IPS-NIHi7 (cell line): ENCODE data around the gene NUP155.
"Not testable (repeated sequence)": the region's sequence is repeated elsewhere in the genome, so short reads cannot be mapped to it uniquely, and the experiment has no call there.

Experiments
- DNase-seq: peaks from one replicate; pipeline ENCODE4 v3.0.0; 2012; ENCODE audit warnings: mixed read lengths; ENCODE audit errors: extremely low spot score

Gene NUP155

GRCh38 chr5:37283214-37283820 is 87.6 kb downstream of the NUP155 start:
- DNase-seq = no peak

GRCh38 chr5:37275511-37275910 is 95.4 kb downstream of the NUP155 start:
- DNase-seq = no peak

- DNase-seq = peak; percentile 23
Measured at GRCh38 chr5:37272511-37272910, 98.4 kb downstream of the NUP155 start.

DNA sequence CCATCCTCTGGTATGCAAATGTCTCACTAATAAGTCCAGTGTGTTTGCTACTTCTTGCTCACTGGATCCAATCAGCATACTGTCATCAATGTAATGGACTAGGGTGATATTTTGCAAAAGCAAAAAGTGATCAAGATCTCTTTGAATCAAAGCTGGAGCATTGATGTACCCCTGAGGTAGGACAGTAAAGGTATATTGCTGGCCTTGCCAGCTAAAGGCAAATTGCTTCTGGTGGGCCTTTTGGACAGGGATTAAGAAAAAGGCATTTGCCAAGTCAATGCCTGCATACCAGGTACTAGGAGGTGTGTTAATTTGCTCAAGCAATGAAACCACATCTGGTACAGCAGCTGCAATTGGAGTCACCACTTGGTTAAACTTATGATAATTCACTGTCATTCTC is 102.8 kb downstream of the NUP155 start:
- not testable (repeated sequence) for DNase-seq

DNA sequence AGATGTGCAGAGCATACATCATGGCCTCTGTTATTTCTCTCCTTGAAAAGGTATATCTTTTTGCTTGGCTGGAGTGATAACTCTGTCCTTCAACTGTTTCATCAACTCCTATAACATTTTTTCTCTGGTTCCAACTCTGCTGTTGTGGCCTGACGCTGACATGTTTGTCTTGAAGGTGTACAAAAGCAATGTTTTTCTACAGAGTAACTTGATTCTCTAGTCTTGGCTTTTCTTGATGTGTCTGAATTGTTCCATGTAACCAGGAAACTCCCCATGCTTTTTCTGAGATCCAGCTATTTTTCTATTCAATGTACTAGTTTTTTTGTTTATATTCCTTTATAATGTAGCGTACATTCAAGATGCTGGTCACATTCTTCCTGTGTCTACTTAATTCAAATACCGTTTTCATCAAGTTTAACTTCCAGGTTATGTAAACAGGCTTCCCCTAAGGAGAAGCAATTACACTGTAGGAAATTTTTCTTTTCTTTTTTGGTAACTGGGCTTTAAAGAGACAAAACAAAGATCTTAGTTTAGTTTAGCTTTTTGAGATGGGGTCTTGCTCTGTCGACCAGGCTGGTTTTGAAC is 115.0 kb downstream of the NUP155 start:
- no peak for DNase-seq

DNA sequence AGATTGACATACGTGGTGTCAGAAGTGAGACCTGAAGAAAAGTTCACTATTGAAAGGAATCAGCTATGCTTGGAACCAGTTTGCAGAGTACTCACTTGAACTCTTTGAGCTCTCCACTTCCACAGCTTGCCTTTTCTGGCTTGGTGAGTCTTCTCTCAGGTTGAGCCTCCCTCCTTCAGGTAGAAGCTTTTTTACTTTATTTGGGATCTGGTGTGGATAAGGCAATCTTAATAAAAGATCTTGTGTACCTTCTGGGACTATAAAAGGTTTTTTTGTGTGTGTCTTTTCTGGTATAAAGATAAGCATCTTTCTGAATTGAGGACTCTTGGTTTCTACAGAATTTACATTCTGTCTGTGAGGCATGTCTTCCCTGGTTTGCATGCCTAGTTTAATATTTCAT is 116.3 kb downstream of the NUP155 start:
- no peak for DNase-seq

DNA sequence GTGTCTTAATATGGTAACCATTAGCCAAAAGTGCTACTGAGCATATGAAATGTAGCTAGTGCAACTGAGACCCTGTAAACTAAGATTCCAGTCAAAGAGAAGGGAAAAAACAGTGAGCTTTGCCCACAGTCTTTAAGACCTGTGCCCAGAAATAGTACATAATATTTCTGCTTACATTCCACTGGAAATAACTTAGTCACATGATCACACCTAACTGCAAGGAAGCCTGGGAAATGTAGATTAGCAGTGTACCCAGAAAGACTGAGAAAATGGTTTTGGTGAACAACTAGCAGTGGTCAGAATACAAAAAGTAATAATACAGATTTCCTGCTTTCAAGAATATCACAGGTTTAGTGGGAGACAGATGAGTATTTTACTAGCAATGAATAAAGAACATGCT is 119.2 kb downstream of the NUP155 start:
- no peak for DNase-seq

GRCh38 chr5:37249815-37250164 is 121.1 kb downstream of the NUP155 start:
- peak; percentile 25 for DNase-seq

DNA sequence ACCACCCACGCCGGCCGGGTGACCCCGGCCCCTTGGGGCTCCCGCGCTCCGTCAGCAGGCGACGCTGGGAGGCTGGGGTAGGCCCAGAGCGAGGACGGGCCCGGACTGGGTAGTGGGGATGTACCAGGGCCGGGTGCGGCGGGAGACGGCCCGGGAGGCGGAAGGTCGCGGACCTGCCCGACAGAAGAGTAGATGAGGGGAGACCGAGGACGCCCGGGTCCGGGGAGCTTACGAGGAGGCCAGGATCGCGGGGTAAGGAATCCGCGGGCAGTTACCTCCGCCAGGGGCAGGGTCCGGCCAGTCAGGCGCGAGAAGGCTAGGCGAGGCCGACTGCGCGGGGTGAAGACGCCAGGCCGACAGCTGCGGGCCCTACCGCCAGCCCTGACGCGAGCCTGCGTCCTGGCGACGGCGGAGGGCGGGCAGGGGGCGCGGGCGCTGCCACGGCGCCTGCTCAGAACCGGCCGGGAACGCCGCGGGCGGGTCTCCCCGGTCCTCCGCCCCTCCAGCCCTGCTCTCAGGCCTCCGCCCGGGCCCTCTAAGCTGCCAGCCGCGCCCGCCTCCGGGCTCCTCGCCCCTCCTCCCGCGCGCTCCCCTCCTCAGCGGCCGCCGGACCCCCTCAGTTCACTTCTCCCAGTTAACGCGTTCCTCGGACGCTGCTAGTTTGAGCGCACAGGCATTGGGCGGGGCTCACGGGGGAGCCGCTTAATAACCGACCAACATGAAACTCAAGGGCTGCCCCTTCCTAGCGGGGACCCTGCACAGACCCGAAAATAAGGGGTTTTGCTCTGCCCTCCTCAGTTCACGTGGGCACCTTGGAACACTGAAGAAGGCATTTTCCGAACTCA is 121.7 kb downstream of the NUP155 start, which contains the start of gene CPLANE1:
CPLANE1 (minus strand) TSS at position 407 of the 845 bp plus-strand sequence. CDS start 1,678 bp downstream, outside the sequence.
- DNase-seq = peak; percentile 91

DNA sequence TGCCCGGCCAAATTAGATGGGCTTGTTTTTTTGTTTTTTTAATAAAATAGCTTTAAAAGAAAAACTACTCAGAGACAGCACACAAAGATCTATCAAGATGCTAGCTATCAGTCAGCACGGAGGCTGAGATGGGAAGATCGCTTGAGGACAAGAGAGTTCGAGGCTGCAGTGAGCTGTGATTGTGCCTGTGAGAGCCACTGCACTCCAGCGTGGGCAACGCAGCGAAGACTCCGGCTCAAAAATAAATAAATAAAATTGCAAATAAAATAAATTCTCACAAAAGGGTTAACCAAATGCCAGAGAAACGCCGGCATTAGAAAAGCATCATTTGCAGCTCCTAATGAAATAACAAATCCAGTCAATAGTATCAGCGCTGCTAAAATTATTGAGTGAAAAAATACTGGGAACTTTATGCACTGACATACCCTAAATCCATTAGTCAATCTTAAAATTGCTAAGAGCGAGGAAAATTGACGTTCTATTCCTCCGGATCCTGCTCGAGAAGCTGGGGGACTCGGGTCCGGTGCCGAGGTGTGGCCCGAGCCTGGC is 122.4 kb downstream of the NUP155 start:
- DNase-seq = no peak

DNA sequence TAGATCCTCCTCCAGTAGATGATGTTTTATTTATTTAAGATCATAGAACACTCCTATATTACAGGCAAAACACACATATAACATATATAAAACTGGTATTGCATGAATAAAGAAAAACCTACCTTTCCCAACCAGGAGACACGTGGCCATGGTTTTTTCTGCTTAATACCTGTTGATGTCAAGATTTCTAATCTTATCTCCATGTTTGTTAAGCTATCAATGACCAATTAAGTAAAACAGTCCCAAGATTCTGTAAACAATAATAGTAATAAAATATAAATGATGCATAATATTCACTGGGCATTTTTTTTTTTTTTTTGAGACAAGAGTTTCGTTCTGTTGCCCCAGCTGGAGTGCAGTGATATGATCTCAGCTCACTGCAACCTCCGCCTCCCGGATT is 123.4 kb downstream of the NUP155 start:
- no peak for DNase-seq

GRCh38 chr5:37247036-37247435 is 123.9 kb downstream of the NUP155 start:
- no peak for DNase-seq
